WTC11 (cell line): ENCODE measurements around the gene CABLES1.

Experiments
- ATF2 ChIP-seq: sonication (generic); formaldehyde crosslinking; IDR thresholded peaks from 2 replicates; pipeline ENCODE4 v1.8.1; 2022; ENCODE audit warnings: low read depth, missing genetic modification reagents, borderline replicate concordance
- CREM ChIP-seq: sonication (generic); formaldehyde crosslinking; IDR thresholded peaks from 2 replicates; pipeline ENCODE4 v1.8.1; 2022; ENCODE audit warnings: mild to moderate bottlenecking, missing genetic modification reagents, moderate library complexity
- CTCF ChIP-seq: fragments of 200-600 bp; IDR thresholded peaks from 2 replicates; pipeline ENCODE4 v1.8.0; 2022; ENCODE audit warnings: antibody characterized with exemption
- ESRRA ChIP-seq: sonication (generic); formaldehyde crosslinking; IDR thresholded peaks from 2 replicates; pipeline ENCODE4 v1.8.1; 2022; ENCODE audit warnings: mild to moderate bottlenecking, missing genetic modification reagents, borderline replicate concordance
- HMGXB4 ChIP-seq: sonication (generic); formaldehyde crosslinking; IDR thresholded peaks from 2 replicates; pipeline ENCODE4 v1.8.1; 2023; ENCODE audit warnings: mild to moderate bottlenecking, moderate library complexity, missing genetic modification reagents
- KAT7 ChIP-seq: sonication (generic); formaldehyde crosslinking; IDR thresholded peaks from 2 replicates; pipeline ENCODE4 v1.8.1; 2023; ENCODE audit warnings: missing genetic modification reagents, mild to moderate bottlenecking, borderline replicate concordance
- PRDM15 ChIP-seq: sonication (generic); formaldehyde crosslinking; IDR thresholded peaks from 2 replicates; pipeline ENCODE4 v1.8.0; 2022; ENCODE audit warnings: missing genetic modification reagents
- RELA ChIP-seq: sonication (generic); formaldehyde crosslinking; IDR thresholded peaks from 2 replicates; pipeline ENCODE4 v1.8.1; 2022; ENCODE audit warnings: missing genetic modification reagents, mild to moderate bottlenecking, borderline replicate concordance
- TCF7 ChIP-seq: sonication (generic); formaldehyde crosslinking; IDR thresholded peaks from 2 replicates; pipeline ENCODE4 v1.8.0; 2022; ENCODE audit warnings: mild to moderate bottlenecking, low read depth, missing genetic modification reagents, moderate library complexity
- TEAD4 ChIP-seq: sonication (generic); formaldehyde crosslinking; IDR thresholded peaks from 2 replicates; pipeline ENCODE4 v1.8.0; 2022; ENCODE audit warnings: mild to moderate bottlenecking, missing genetic modification reagents
- USF1 ChIP-seq: sonication (generic); formaldehyde crosslinking; IDR thresholded peaks from 2 replicates; pipeline ENCODE4 v1.8.0; 2022; ENCODE audit warnings: mild to moderate bottlenecking, missing genetic modification reagents
- ZNF219 ChIP-seq: sonication (generic); formaldehyde crosslinking; IDR thresholded peaks from 2 replicates; pipeline ENCODE4 v1.8.0; 2023; ENCODE audit warnings: missing genetic modification reagents, mild to moderate bottlenecking, borderline replicate concordance
- ZNF317 ChIP-seq: sonication (generic); formaldehyde crosslinking; IDR thresholded peaks from 2 replicates; pipeline ENCODE4 v1.8.1; 2023; ENCODE audit warnings: low read depth, mild to moderate bottlenecking, moderate library complexity, missing genetic modification reagents, borderline replicate concordance

- no peak for TF ChIP-seq HMGXB4 (CRISPR knock-in tag)
- TF ChIP-seq ZNF317 (CRISPR knock-in tag) = no peak
- no peak for TF ChIP-seq CTCF
- no peak for TF ChIP-seq ATF2 (CRISPR knock-in tag)
- TF ChIP-seq USF1 (CRISPR knock-in tag) = no peak
- no peak for TF ChIP-seq PRDM15 (CRISPR knock-in tag)
- no peak for TF ChIP-seq CREM (CRISPR knock-in tag)
- no peak for TF ChIP-seq ZNF219 (CRISPR knock-in tag)
- no peak for TF ChIP-seq KAT7 (CRISPR knock-in tag)
- TF ChIP-seq ESRRA = no peak
- no peak for TF ChIP-seq TEAD4 (CRISPR knock-in tag)
- TF ChIP-seq RELA (CRISPR knock-in tag) = no peak
- TF ChIP-seq TCF7 (CRISPR knock-in tag) = no peak
Measured at GRCh38 chr18:23141104-23141999, 6.1 kb downstream of the CABLES1 start.
